SH-SY5Y (cell line): ENCODE data around the gene IL6.

Source experiments
- GATA2 ChIP-seq: IDR thresholded peaks from 2 replicates; pipeline ENCODE4 v1.6.1; 2011; ENCODE audit warnings: mild to moderate bottlenecking, low read depth, low read length
- GATA3 ChIP-seq: IDR thresholded peaks from 2 replicates; pipeline ENCODE4 v1.6.1; 2011; ENCODE audit warnings: low read depth, mild to moderate bottlenecking, low read length, moderate library complexity

DNA sequence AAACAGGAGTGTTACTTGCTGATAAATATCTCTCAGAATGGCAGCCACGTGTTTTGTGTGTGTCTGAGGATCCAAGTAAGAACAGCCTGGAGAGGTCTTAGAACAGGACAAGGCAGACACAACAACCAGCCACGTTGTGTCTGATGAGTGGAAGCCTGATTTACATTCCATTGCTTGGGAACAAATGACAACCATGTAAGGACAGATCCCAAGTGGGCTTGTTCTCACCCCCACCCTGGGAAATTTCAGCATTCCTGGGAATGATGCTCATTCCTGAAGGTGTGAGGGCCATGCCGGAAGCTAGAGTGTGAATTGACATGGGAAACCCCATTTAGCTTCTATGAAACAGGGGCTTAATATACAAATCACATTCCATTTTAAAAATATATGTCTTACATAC lies 35.9 kb downstream of the IL6 start:
- TF ChIP-seq GATA3 (no peak), GATA2 (no peak)
